Measurements from ENCODE around the gene MICB.
"Not testable (repeated sequence)": the region's sequence is repeated elsewhere in the genome, so short reads cannot be mapped to it uniquely, and the experiment has no call there.

MICB gene

GRCh38 chr6:31497531-31498476 is at the start of gene MICB:
TSS of gene MICB (plus strand) at chr6:31498145. CDS start at chr6:31498194, 49 bp downstream.
- peak; percentile 83 to 88 for DNase-seq

- DNase-seq, result no peak
These were observed 47.2 kb upstream of the MICB start for GRCh38 chr6:31450751-31451150.

GRCh38 chr6:31452859-31453258 is 45.1 kb upstream of the MICB start:
- DNase-seq, result no peak

- no peak for DNase-seq
These were observed 44.7 kb upstream of the MICB start for GRCh38 chr6:31453259-31453658.

- not testable (repeated sequence) for DNase-seq
These were observed 38.1 kb upstream of the MICB start for GRCh38 chr6:31459864-31460263.

GRCh38 chr6:31460361-31461025 is 37.5 kb upstream of the MICB start:
- no peak for DNase-seq

- no peak for DNase-seq
These were observed 35.6 kb upstream of the MICB start for GRCh38 chr6:31462026-31462963.

- peak; percentile 95 to 98 for DNase-seq
These were observed 34.7 kb upstream of the MICB start for GRCh38 chr6:31462964-31463870.

- peak in 1 of 2 donors; percentile 33 for DNase-seq
These were observed 33.4 kb upstream of the MICB start for GRCh38 chr6:31464252-31465184.

- peak in 1 of 2 donors; percentile 47 for DNase-seq
These were observed 32.8 kb upstream of the MICB start for GRCh38 chr6:31465185-31465536.

- DNase-seq, result peak in 1 of 2 donors; percentile 49
These were observed 32.2 kb upstream of the MICB start for GRCh38 chr6:31465718-31466117.

- DNase-seq, result peak in 1 of 2 donors; percentile 35
These were observed 31.5 kb upstream of the MICB start for GRCh38 chr6:31466466-31466865.

- peak in 1 of 2 donors; percentile 34 for DNase-seq
These were observed 30.8 kb upstream of the MICB start for GRCh38 chr6:31467151-31467550.

GRCh38 chr6:31468311-31468710 is 29.6 kb upstream of the MICB start:
- no peak for DNase-seq

- no peak for DNase-seq
These were observed 27.1 kb upstream of the MICB start for GRCh38 chr6:31470801-31471200.

GRCh38 chr6:31471711-31472110 is 26.2 kb upstream of the MICB start:
- DNase-seq, result no peak

- no peak for DNase-seq
These were observed 25.7 kb upstream of the MICB start for GRCh38 chr6:31472259-31472658.

GRCh38 chr6:31473244-31473643 is 24.7 kb upstream of the MICB start:
- no peak for DNase-seq

GRCh38 chr6:31473780-31474761 is 23.9 kb upstream of the MICB start:
- no peak for DNase-seq
